A549 (cell line): ENCODE results near the gene CPSF2. TPM values are rescaled to one million over a fixed set of nuclear protein-coding genes. Genes with fewer than 3 reads are reported as not detected.

ENCODE experiments used
- ATAC-seq, 2 experiments: fragments of 200-7000 bp in 1 of 2; fragments of >200 bp in 1 of 2; cut with Nextera tagmentation in 1 of 2; cut with Tn5 transposase in 1 of 2; 3 replicates each; pipeline versions ENCODE4 v1.8.0 to v1.9.1; 2018 to 2020; ENCODE audit warnings: mild to moderate bottlenecking in 1 of 2, moderate library complexity in 1 of 2
- CTCF ChIA-PET: fragments of 300-600 bp; sonication (Branson Sonifier 250); formaldehyde crosslinking; extraction: SDS; loops from one replicate; lab custom pipeline; 2021; ENCODE audit warnings: antibody characterized with exemption, inconsistent platforms; lab: Yijun Ruan, JAX
- POLR2A ChIA-PET: fragments of 350-600 bp; formaldehyde crosslinking; extraction: SDS; loops from one replicate; lab custom pipeline; 2021; ENCODE audit warnings: antibody characterized with exemption, inconsistent platforms; lab: Yijun Ruan, JAX
- DNase-seq, 2 experiments: peaks; one replicate each; pipeline versions ENCODE4 v3.0.0 to v3.0.0-alpha.2; 2011 to 2016; ENCODE audit warnings: low read depth in 1 of 2, low spot score in 1 of 2
- FAIRE-seq: peaks from 2 replicates; lab custom pipeline; 2011; peaks lifted over from hg19 to GRCh38; lab: Jason Lieb, UNC
- H3K27ac ChIP-seq, 2 experiments: fragments of >200 bp; sonication (Bioruptor Twin); formaldehyde crosslinking; 3 replicates each; pipeline ENCODE4 v1.5.1; 2016 to 2017
- H3K4me1 ChIP-seq: fragments of >200 bp; sonication (Bioruptor Twin); formaldehyde crosslinking; 3 replicates; pipeline ENCODE4 v1.6.1; 2016
- H3K4me2 ChIP-seq: fragments of >200 bp; sonication (Bioruptor Twin); formaldehyde crosslinking; 3 replicates; pipeline ENCODE4 v1.6.1; 2016
- H3K4me3 ChIP-seq: fragments of >200 bp; sonication (Bioruptor Twin); formaldehyde crosslinking; 3 replicates; pipeline ENCODE4 v1.5.1; 2016
- H3K9me3 ChIP-seq: fragments of >200 bp; sonication (Bioruptor Twin); formaldehyde crosslinking; 3 replicates; pipeline ENCODE4 v1.6.1; 2016
- BHLHE40 ChIP-seq: IDR thresholded peaks from 2 replicates; pipeline ENCODE4 v1.6.1; 2012; ENCODE audit warnings: low read depth, low read length, inconsistent platforms
- CBX8 ChIP-seq: fragments of 200-600 bp; sonication (generic); IDR thresholded peaks from 2 replicates; pipeline ENCODE4 v1.6.1; 2016
- CHD4 ChIP-seq: fragments of 200-600 bp; sonication (generic); IDR thresholded peaks from 2 replicates; pipeline ENCODE4 v1.6.1; 2016; ENCODE audit warnings: antibody characterized with exemption, mild to moderate bottlenecking, borderline replicate concordance
- CTCF ChIP-seq: fragments of >200 bp; sonication (Bioruptor Twin); formaldehyde crosslinking; IDR thresholded peaks from 3 replicates; pipeline ENCODE4 v1.5.1; 2016
- ESRRA ChIP-seq: fragments of 150-350 bp; IDR thresholded peaks from 2 replicates; pipeline ENCODE4 v1.6.1; 2014; ENCODE audit warnings: mild to moderate bottlenecking, low read length, borderline replicate concordance
- FOSL2 ChIP-seq, 2 experiments: fragments of 450-650 bp in 1 of 2; fragments of >200 bp in 1 of 2; sonication (Bioruptor Twin) in 1 of 2; formaldehyde crosslinking; IDR thresholded peaks; 2 replicates each; pipeline versions ENCODE4 v1.5.0 to v1.6.1; 2016 to 2020; ENCODE audit warnings: mild to moderate bottlenecking in 1 of 2, moderate library complexity in 1 of 2
- HEYL ChIP-seq: fragments of 250-450 bp; sonication (Bioruptor Pico); IDR thresholded peaks from 2 replicates; pipeline ENCODE4 v1.8.0; 2021; ENCODE audit warnings: mild to moderate bottlenecking, moderate library complexity
- HMGXB4 ChIP-seq: fragments of 250-450 bp; sonication (Bioruptor Pico); IDR thresholded peaks from 2 replicates; pipeline ENCODE4 v1.5.0; 2021; ENCODE audit warnings: mild to moderate bottlenecking, moderate library complexity, borderline replicate concordance
- HOXB13 ChIP-seq: fragments of 250-450 bp; sonication (Bioruptor Pico); IDR thresholded peaks from 2 replicates; pipeline ENCODE4 v1.5.0; 2020; ENCODE audit warnings: low read depth, mild to moderate bottlenecking, moderate library complexity
- KDM1A ChIP-seq: fragments of 200-600 bp; sonication (generic); IDR thresholded peaks from 2 replicates; pipeline ENCODE4 v1.6.1; 2016; ENCODE audit warnings: low read depth, mild to moderate bottlenecking
- MAFK ChIP-seq: fragments of 450-650 bp; IDR thresholded peaks from 2 replicates; pipeline ENCODE4 v1.6.1; 2014; ENCODE audit not compliant: partially characterized antibody
- MYC ChIP-seq: IDR thresholded peaks from 2 replicates; pipeline ENCODE4 v1.6.1; 2012; ENCODE audit warnings: mild to moderate bottlenecking, inconsistent platforms, low read length, improper control_type of control experiment, borderline replicate concordance
- NFE2L2 ChIP-seq: fragments of 150-350 bp; conservative IDR thresholded peaks from 2 replicates; pipeline ENCODE4 v1.6.1; 2014; ENCODE audit warnings: low read length
- NR3C1 ChIP-seq: fragments of >200 bp; sonication (Bioruptor Twin); formaldehyde crosslinking; IDR thresholded peaks from 3 replicates; pipeline ENCODE4 v1.6.1; 2017
- PHF8 ChIP-seq: fragments of 200-600 bp; sonication (generic); IDR thresholded peaks from 2 replicates; pipeline ENCODE4 v1.6.1; 2016; ENCODE audit warnings: low read depth, mild to moderate bottlenecking, antibody characterized with exemption, moderate library complexity, borderline replicate concordance
- POLR2AphosphoS2 ChIP-seq: conservative IDR thresholded peaks from 2 replicates; pipeline ENCODE4 v1.6.1; 2012; ENCODE audit warnings: low read length, improper control_type of control experiment, inconsistent platforms
- RARB ChIP-seq: fragments of 250-450 bp; sonication (Bioruptor Pico); IDR thresholded peaks from 2 replicates; pipeline ENCODE4 v1.8.0; 2021; ENCODE audit warnings: mild to moderate bottlenecking, moderate library complexity
- RFX5 ChIP-seq: fragments of 450-650 bp; IDR thresholded peaks from 2 replicates; pipeline ENCODE4 v1.7.1; 2014; ENCODE audit warnings: antibody characterized with exemption, mild to moderate bottlenecking, moderate library complexity
- RNF2 ChIP-seq: fragments of 200-600 bp; sonication (generic); IDR thresholded peaks from 2 replicates; pipeline ENCODE4 v1.6.1; 2016; ENCODE audit warnings: low read depth, mild to moderate bottlenecking, antibody characterized with exemption, moderate library complexity, borderline replicate concordance
- SREBF2 ChIP-seq: fragments of 450-650 bp; IDR thresholded peaks from 2 replicates; pipeline ENCODE4 v1.6.1; 2014; ENCODE audit warnings: mild to moderate bottlenecking, moderate library complexity
- TP53 ChIP-seq: fragments of 250-450 bp; sonication (Bioruptor Pico); IDR thresholded peaks from 2 replicates; pipeline ENCODE4 v1.5.0; 2021; ENCODE audit warnings: mild to moderate bottlenecking, moderate library complexity
- USF2 ChIP-seq: fragments of 450-650 bp; IDR thresholded peaks from 2 replicates; pipeline ENCODE4 v1.6.1; 2014; ENCODE audit warnings: antibody characterized with exemption
- ZFP36 ChIP-seq: fragments of 450-650 bp; IDR thresholded peaks from 2 replicates; pipeline ENCODE4 v1.6.1; 2014; ENCODE audit warnings: borderline replicate concordance; ENCODE audit not compliant: partially characterized antibody
- WGBS: methylation state at CpG from one replicate; pipeline ENCODE4 v1.1.6; 2017; ENCODE audit errors: missing lambda C conversion rate; 5-methylcytosine and 5-hydroxymethylcytosine counted together
- polyA plus RNA-seq, 4 experiments: library from polyadenylated mRNA; depleted of rRNA in 3 of 4; stranded (reverse); fragments of >200 nt; fragmentation: RNase III in 1 of 4; extraction: RNeasy Plus Mini Kit Qiagen cat#74134 plus additional on column Dnase treatment in 1 of 4; gene quantifications; 2 replicates in 3 of 4; 3 replicates in 1 of 4; pipeline ENCODE4 v1.2.3, GENCODE V29; 2011 to 2017

The CPSF2 gene
- polyA plus RNA-seq, 2 of the 4 experiments (the other 2 are of a cell fraction): 57.3 to 75.3 TPM

GRCh38 chr14:92153581-92153980 lies 31.8 kb downstream of the CPSF2 start:
- ChIA-PET POLR2A (no interaction called here), CTCF (interaction anchor here (1.1 to 2.0 kb wide), 2 partner anchors 14 to 18 kb away, joined by 5 to 9 read pairs; no protein-coding TSS in a partner anchor)
- 89% methylated on average over 1 of the region's 1 CpG for WGBS
- H3K9me3 ChIP-seq: no peaks in the 10 kb centered on the region
- FAIRE-seq (no peak), ATAC-seq (no peak), DNase-seq (no peak)
- no peak overlapping the region for H3K27ac ChIP-seq
- no peak overlapping the region for H3K4me3 ChIP-seq
- H3K4me2 ChIP-seq: no peak overlapping the region
- H3K4me1 ChIP-seq: peaks cover 11% of the 10 kb centered on the region
- TF ChIP-seq NR3C1 (no peak), SREBF2 (no peak), NFE2L2 (no peak), ZFP36 (no peak), CBX8 (no peak)

- POLR2A ChIA-PET: no interaction called here
- CTCF ChIA-PET: interaction anchor here (1.1 to 2.0 kb wide), 2 partner anchors 14 to 19 kb away, joined by 5 to 9 read pairs; no protein-coding TSS in a partner anchor
- 59% methylated on average over 3 of the region's 3 CpGs for WGBS
- H3K4me2 ChIP-seq: no peak overlapping the region
- FAIRE-seq (no peak), ATAC-seq (no peak), DNase-seq (no peak)
- H3K4me3 ChIP-seq: no peak overlapping the region
- H3K9me3 ChIP-seq: no peaks in the 10 kb centered on the region
- peaks cover 11% of the 10 kb centered on the region for H3K4me1 ChIP-seq
- no peak for TF ChIP-seq HEYL (CRISPR knock-in tag)
- TF ChIP-seq USF2: no peak
- no peak for TF ChIP-seq HMGXB4 (CRISPR knock-in tag)
- no peak for TF ChIP-seq CTCF
- TF ChIP-seq SREBF2: no peak
- TF ChIP-seq CHD4: no peak
- no peak for TF ChIP-seq ESRRA
- no peak for TF ChIP-seq RFX5
- no peak for TF ChIP-seq MYC
- TF ChIP-seq BHLHE40: no peak
- no peak for TF ChIP-seq KDM1A
- TF ChIP-seq MAFK: no peak
- TF ChIP-seq RARB (CRISPR knock-in tag): no peak
- TF ChIP-seq POLR2AphosphoS2: no peak
- no peak for TF ChIP-seq TP53 (CRISPR knock-in tag)
- no peak for TF ChIP-seq FOSL2 (IDR thresholded peaks at IDR 0.05)
- no peak for TF ChIP-seq FOSL2 (CRISPR knock-in tag; IDR thresholded peaks at IDR 0.05)
- TF ChIP-seq PHF8: no peak
- TF ChIP-seq HOXB13 (CRISPR knock-in tag): no peak
- TF ChIP-seq RNF2: no peak
- H3K27ac ChIP-seq: no peak overlapping the region
These were observed 32.6 kb downstream of the CPSF2 start for GRCh38 chr14:92154283-92154942.
